Measurements from ENCODE around the gene MIB1.

DNA sequence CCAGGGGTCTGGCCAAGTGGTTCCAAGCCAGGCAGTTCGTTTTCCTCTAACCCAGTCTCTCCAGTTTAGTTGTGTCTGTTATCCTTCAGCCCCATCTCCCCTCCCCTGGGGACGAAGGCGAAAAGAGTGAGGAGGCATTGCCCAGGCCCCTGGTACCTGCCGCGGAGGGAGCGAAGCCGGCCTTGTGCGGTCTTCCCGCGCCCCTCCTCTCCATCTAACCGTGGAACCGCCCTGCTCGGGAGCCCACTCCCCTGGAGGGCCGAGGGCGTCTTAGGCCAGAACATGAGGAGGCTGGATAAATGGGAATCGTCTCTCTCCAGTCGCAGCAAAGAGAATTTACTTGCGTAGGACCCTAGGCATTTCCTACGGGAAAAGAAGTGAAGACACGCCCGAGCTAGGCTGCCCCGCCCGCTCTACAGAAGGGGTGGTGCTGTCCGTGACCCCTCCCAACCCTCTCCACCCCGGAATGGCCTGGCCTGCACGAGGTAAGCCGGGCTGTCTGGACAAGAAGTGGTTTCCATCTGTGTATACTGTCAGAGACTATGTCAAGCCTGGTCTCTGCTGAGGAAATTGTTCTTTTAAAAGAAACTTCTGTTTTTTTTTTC is 156.2 kb downstream of the MIB1 start:
- TF ChIP-seq, protein P1, sequence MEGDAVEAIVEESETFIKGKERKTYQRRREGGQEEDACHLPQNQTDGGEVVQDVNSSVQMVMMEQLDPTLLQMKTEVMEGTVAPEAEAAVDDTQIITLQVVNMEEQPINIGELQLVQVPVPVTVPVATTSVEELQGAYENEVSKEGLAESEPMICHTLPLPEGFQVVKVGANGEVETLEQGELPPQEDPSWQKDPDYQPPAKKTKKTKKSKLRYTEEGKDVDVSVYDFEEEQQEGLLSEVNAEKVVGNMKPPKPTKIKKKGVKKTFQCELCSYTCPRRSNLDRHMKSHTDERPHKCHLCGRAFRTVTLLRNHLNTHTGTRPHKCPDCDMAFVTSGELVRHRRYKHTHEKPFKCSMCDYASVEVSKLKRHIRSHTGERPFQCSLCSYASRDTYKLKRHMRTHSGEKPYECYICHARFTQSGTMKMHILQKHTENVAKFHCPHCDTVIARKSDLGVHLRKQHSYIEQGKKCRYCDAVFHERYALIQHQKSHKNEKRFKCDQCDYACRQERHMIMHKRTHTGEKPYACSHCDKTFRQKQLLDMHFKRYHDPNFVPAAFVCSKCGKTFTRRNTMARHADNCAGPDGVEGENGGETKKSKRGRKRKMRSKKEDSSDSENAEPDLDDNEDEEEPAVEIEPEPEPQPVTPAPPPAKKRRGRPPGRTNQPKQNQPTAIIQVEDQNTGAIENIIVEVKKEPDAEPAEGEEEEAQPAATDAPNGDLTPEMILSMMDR (IDR thresholded peaks at IDR 0.05) = no peak
- no peak for TF ChIP-seq POLR2AphosphoS5 (IDR thresholded peaks at IDR 0.05)

All from breast epithelium (tissue), 3 donors.